ENCODE measurements around the gene GRIK1.

GRIK1 gene

GRCh38 chr21:29718081-29718815, 221.5 kb downstream of the GRIK1 start:
- no peak for DNase-seq (ENCODE audit: low read depth)

- DNase-seq (ENCODE audit: low read depth) = no peak
Measured at GRCh38 chr21:29717659-29718058, 222.1 kb downstream of the GRIK1 start.

- DNase-seq (ENCODE audit: low read depth) = no peak
Measured at GRCh38 chr21:29716753-29717152, 223.0 kb downstream of the GRIK1 start.

GRCh38 chr21:29715089-29715488, 224.7 kb downstream of the GRIK1 start:
- no peak for DNase-seq (ENCODE audit: low read depth)

- DNase-seq (ENCODE audit: low read depth) = no peak
Measured at GRCh38 chr21:29712818-29713217, 227.0 kb downstream of the GRIK1 start.

- DNase-seq (ENCODE audit: low read depth) = no peak
Measured at GRCh38 chr21:29711236-29711635, 228.6 kb downstream of the GRIK1 start.

- DNase-seq (ENCODE audit: low read depth) = no peak
Measured at GRCh38 chr21:29710498-29710897, 229.3 kb downstream of the GRIK1 start.

- DNase-seq (ENCODE audit: low read depth) = no peak
Measured at GRCh38 chr21:29708401-29708800, 231.4 kb downstream of the GRIK1 start.

- DNase-seq (ENCODE audit: low read depth) = no peak
Measured at GRCh38 chr21:29704719-29705118, 235.1 kb downstream of the GRIK1 start.

- DNase-seq (ENCODE audit: low read depth) = no peak
Measured at GRCh38 chr21:29701676-29702075, 238.1 kb downstream of the GRIK1 start.

GRCh38 chr21:29697555-29698193, 242.1 kb downstream of the GRIK1 start:
- no peak for DNase-seq (ENCODE audit: low read depth)

- DNase-seq (ENCODE audit: low read depth) = no peak
Measured at GRCh38 chr21:29696937-29697336, 242.9 kb downstream of the GRIK1 start.

- DNase-seq (ENCODE audit: low read depth) = no peak
Measured at GRCh38 chr21:29691616-29692491, 247.9 kb downstream of the GRIK1 start.

- DNase-seq (ENCODE audit: low read depth) = no peak
Measured at GRCh38 chr21:29689753-29690152, 250.0 kb downstream of the GRIK1 start.

- no peak for DNase-seq (ENCODE audit: low read depth)
Measured at GRCh38 chr21:29684106-29684505, 255.7 kb downstream of the GRIK1 start.

- no peak for DNase-seq (ENCODE audit: low read depth)
Measured at GRCh38 chr21:29682800-29683199, 257.0 kb downstream of the GRIK1 start.

- DNase-seq (ENCODE audit: low read depth) = no peak
Measured at GRCh38 chr21:29680273-29680672, 259.5 kb downstream of the GRIK1 start.

GRCh38 chr21:29678626-29679025, 261.2 kb downstream of the GRIK1 start:
- DNase-seq (ENCODE audit: low read depth) = no peak

GRCh38 chr21:29677326-29677725, 262.5 kb downstream of the GRIK1 start:
- no peak for DNase-seq (ENCODE audit: low read depth)

GRCh38 chr21:29676395-29676794, 263.4 kb downstream of the GRIK1 start:
- DNase-seq (ENCODE audit: low read depth) = no peak

- DNase-seq (ENCODE audit: low read depth) = no peak
Measured at GRCh38 chr21:29675451-29675850, 264.3 kb downstream of the GRIK1 start.

- no peak for DNase-seq (ENCODE audit: low read depth)
Measured at GRCh38 chr21:29674343-29674742, 265.5 kb downstream of the GRIK1 start.

- DNase-seq (ENCODE audit: low read depth) = no peak
Measured at GRCh38 chr21:29673096-29673610, 266.6 kb downstream of the GRIK1 start.

Data from GM04503 (cell line).